ENCODE results near the gene GPR78.

- TF ChIP-seq GATA3 (IDR thresholded peaks at IDR 0.05; ENCODE audit: low read depth, low read length) (no peak), GATA2 (IDR thresholded peaks at IDR 0.05; ENCODE audit: low read depth, low read length) (no peak)
Observed at GRCh38 chr4:8579526-8580320, 469 bp upstream of the GPR78 start.
